HL-60/S4 treated with retinoic acid at 250 ng/mL for 4 days and 3 days (cell line): ENCODE data around the gene ENOSF1.
"Not testable (repeated sequence)": the region's sequence is repeated elsewhere in the genome, so short reads cannot be mapped to it uniquely, and the experiment has no call there.

Source experiments
- in situ Hi-C: fragments of 300-500 bp; cut with MboI; formaldehyde crosslinking; loops from 2 replicates; pipeline ENCODE4 v1.7.0; 2022; ENCODE audit warnings: low sequenced_read_pairs

ENOSF1 gene, protein sequence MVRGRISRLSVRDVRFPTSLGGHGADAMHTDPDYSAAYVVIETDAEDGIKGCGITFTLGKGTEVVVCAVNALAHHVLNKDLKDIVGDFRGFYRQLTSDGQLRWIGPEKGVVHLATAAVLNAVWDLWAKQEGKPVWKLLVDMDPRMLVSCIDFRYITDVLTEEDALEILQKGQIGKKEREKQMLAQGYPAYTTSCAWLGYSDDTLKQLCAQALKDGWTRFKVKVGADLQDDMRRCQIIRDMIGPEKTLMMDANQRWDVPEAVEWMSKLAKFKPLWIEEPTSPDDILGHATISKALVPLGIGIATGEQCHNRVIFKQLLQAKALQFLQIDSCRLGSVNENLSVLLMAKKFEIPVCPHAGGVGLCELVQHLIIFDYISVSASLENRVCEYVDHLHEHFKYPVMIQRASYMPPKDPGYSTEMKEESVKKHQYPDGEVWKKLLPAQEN

GRCh38 chr18:712401-713134, at the start of gene ENOSF1:
Gene ENOSF1, minus strand, starts transcription at chr18:712630. Its CDS starts 43 bp downstream, at chr18:712587.
- in situ Hi-C loops, result no loop called here

DNA sequence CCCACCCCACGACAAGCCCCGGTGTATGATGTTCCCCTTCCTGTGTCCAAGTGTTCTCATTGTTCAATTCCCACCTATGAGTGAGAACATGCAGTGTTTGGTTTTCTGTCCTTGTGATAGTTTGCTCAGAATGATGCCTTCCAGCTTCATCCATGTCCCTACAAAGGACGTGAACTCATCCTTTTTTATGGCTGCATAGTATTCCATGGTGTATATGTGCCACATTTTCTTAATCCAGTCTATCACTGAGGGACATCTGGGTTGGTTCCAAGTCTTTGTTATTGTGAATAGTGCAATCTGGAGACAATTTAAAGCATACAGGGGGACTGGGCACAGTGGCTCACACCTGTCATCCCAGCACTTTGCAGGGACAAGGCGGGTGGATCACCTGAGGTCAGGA, 47.4 kb upstream of the ENOSF1 start:
- in situ Hi-C loops, result not testable (repeated sequence)

- in situ Hi-C loops, result no loop called here
Measured at GRCh38 chr18:755506-755905, 43.1 kb upstream of the ENOSF1 start.

- in situ Hi-C loops, result no loop called here
Measured at GRCh38 chr18:754656-755055, 42.2 kb upstream of the ENOSF1 start.

DNA sequence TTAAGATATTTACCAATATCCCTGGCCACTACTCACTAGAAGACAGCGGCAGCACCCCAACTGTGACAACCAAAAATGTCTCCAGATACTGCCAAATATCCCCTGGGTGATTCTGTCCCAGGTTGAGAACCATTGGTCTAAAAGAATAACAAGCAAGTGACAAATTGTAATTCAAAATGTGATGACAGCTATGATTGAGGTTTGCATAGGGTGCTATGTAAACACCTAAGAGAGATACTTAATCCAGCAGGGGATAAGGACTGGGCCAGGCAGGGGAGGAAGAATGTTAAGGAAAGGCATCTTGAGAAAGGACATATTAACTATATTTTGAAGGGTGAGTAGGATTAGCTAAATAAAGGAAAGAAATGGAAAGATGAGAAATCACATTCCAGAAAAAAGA, 38.0 kb upstream of the ENOSF1 start:
- in situ Hi-C loops, result no loop called here

GRCh38 chr18:744832-745597, 32.6 kb upstream of the ENOSF1 start:
- in situ Hi-C loops, result loop anchor here (10.0 kb wide), 1 partner anchor 90 kb away; no protein-coding TSS in a partner anchor

GRCh38 chr18:741931-742512, 29.6 kb upstream of the ENOSF1 start:
- in situ Hi-C loops, result loop anchor here (10.0 kb wide), 1 partner anchor 93 kb away; no protein-coding TSS in a partner anchor

DNA sequence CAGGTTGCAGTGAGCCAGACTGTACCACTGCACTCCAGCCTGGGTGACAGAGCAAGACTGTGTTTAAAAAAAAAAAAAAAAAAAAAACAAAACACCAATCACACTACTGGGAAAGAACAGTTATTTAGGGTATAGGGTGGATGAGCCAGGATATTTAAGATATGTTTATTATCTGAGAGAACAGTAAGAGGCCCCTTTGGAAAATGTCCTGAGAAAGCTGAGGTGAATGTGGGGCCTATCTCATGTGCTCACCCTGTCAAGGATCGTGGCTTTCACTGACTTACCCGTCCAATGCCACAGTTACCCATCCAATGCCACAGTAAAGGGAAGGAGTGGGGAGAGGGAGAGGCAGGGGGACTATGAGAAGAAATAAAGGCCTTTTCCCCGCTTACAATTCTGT, 19.9 kb upstream of the ENOSF1 start:
- in situ Hi-C loops, result no loop called here

GRCh38 chr18:731185-731584, 18.8 kb upstream of the ENOSF1 start:
- in situ Hi-C loops, result no loop called here

DNA sequence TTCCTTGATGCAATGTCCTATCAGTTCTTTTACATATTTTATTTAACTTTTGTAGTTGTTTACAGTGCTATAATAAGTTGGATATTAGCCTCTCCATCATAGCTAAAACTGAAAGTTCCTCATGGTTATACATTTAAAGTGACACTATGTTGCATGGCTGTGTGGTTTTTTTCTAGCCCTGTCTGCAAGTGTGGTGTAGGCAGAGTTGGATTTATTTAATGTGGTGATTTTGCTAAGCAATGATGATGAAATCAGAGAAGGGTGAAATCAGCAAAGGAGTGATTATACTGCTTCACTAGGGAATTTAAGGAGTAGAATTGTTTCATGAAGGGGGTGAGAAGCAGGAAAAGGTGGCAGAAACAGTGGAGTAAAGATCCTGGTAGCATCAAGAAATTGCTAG, 18.3 kb upstream of the ENOSF1 start:
- in situ Hi-C loops, result no loop called here

- in situ Hi-C loops, result not testable (repeated sequence)
Measured at GRCh38 chr18:730120-730519, 17.7 kb upstream of the ENOSF1 start.

DNA sequence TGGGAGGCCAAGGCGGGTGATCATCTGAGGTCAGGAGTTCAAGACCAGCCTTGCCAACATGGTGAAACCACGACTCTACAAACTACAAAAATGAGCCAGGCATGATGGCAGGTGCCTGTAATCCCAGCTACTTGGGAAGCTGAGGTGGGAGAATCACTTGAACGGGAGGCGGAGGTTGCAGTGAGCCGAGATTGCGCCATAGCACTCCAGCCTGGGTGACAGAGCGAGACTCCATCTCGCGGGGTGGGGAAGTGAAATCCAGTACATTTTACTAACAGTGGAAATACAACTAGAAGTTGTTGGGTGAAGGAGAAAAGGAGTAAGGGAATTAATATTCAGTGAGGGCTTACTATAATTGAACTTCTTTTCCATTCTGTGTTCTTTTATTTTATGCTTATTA, 13.2 kb upstream of the ENOSF1 start:
- in situ Hi-C loops, result no loop called here

DNA sequence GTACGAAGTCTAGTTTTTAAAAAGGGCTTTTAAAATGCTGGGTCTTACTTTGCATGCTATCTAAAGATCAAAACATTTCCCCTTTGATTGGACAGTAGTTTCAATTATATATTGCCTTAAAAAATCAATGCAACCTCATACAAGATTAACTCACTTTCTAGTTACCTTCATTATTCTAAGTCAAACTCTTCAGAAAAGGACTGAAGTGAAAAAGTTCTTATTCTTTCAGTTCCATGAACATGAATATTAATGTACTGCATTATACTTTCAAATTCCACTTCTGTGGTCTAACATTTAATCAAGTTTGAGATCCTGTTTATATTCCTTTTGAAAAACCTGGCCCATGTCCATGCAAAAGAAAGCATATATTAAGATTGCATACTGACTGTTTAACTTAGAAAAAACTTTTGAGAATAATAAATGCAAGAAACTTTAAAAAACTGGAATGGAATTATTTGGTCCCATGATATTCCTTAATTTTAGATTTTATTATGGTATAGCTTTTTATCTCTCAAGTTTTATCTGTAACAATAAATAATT, 11.2 kb upstream of the ENOSF1 start:
- in situ Hi-C loops, result no loop called here

- in situ Hi-C loops, result no loop called here
Measured at GRCh38 chr18:717003-717402, 4.6 kb upstream of the ENOSF1 start.

GRCh38 chr18:715626-716025, 3.2 kb upstream of the ENOSF1 start:
- in situ Hi-C loops, result no loop called here

GRCh38 chr18:713135-713490, 683 bp upstream of the ENOSF1 start:
- in situ Hi-C loops, result no loop called here

DNA sequence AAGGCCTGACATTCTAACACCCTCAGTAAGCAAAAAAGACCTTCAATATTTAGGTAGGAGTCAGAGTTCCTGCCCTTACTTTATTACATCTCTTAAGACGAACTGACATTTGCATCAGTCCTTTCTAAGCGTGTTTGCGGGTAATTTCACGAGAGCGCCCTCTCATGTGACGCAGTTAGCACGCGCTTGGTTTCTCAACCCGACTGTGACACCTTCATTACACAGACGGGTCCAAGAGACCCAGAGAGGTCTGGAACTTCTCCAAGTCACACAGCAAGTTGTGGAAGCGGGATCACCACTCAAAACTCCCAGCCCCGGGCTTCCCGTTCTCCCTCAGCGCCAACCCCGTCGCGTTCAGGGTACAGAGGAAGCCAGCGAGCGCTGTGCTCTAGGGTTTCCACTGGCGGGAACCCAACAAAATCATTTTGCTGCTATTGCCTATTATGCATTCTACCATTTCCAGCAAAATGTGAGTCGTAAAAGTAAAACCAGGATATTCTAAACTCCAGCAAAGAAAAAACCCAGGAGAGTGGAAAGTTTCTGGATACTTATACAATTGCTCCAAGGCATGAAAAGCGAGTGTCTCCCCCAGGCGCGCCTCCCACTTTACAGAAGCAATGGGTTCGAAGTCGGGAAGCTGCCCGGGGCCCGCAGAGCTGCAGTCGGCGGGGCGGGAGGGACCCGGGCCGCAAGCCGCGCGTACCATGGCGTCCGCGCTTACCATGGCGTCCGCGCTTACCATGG, 601 bp downstream of the ENOSF1 start:
- in situ Hi-C loops, result no loop called here

DNA sequence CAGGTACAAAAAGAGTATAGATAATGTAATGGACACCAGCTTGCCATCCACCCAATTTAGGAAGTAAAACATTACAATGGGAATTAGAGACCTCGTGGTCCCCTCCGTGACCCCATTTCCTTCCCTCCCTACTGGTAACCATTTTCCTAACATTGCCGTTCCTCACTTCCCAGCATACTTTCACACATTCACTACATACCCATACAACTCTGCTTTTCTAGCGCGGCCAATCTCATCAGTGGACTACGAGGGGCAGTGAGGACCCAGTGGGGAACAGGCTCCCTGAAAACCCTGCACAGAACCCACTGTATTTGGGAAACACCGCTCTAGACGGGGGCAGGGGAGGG, 1.1 kb downstream of the ENOSF1 start:
- in situ Hi-C loops, result no loop called here

- in situ Hi-C loops, result no loop called here
Measured at GRCh38 chr18:710418-711300, 1.8 kb downstream of the ENOSF1 start.
